ENCODE data around the gene ACOT8.

GRCh38 chr20:45850926-45851325 lies 6.3 kb downstream of the ACOT8 start:
- TF ChIP-seq CTCF (conservative IDR thresholded peaks at IDR 0.05) (no peak), EZH2 (IDR thresholded peaks at IDR 0.05; ENCODE audit: low read depth) (no peak)

All from PC-9 (cell line).